HepG2 (cell line): ENCODE results near the gene ARAP1. TPM values are rescaled to one million over a fixed set of nuclear protein-coding genes. Genes with fewer than 3 reads are reported as not detected.

ENCODE experiments used
- ATAC-seq: fragments of 200-7000 bp; cut with Tn5 transposase; 3 replicates; pipeline ENCODE4 v1.9.1; 2020; ENCODE audit warnings: mild to moderate bottlenecking, moderate library complexity
- BruUV-seq: library from RNA; stranded (reverse); fragments of 400-500 nt; replicated peaks from 2 replicates; lab custom pipeline; 2021; lab: Mats Ljungman, UMichigan
- CTCF ChIA-PET: fragments of 300-600 bp; formaldehyde crosslinking; extraction: SDS; loops from one replicate; lab custom pipeline; 2021; ENCODE audit warnings: low total read pairs, inconsistent platforms, low intra/inter-chr PET ratio; lab: Yijun Ruan, JAX
- POLR2A ChIA-PET: fragments of 350-600 bp; sonication (Branson Sonifier 250); formaldehyde crosslinking; loops from one replicate; lab custom pipeline; 2020; ENCODE audit warnings: antibody characterized with exemption, inconsistent platforms; lab: Yijun Ruan, JAX
- DNase-seq: peaks from one replicate; pipeline ENCODE4 v3.0.0-alpha.2; 2015; ENCODE audit warnings: low spot score
- FAIRE-seq: peaks from 3 replicates; lab custom pipeline; 2011; peaks lifted over from hg19 to GRCh38; lab: Jason Lieb, UNC
- H2AFZ ChIP-seq: one replicate; pipeline ENCODE4 v1.6.1; 2011; ENCODE audit warnings: low read length, inconsistent platforms
- H3K27ac ChIP-seq: fragments of 300-600 bp; 3 replicates; pipeline ENCODE4 v1.8.0; 2011; ENCODE audit warnings: mixed run types, mild to moderate bottlenecking, mixed read lengths, low read length, inconsistent platforms; ENCODE audit not compliant: insufficient read depth; ENCODE audit errors: extremely low read length
- H3K27me3 ChIP-seq, 2 experiments: fragments of 200-600 bp in 1 of 2; 2 replicates in 1 of 2; 3 replicates in 1 of 2; pipeline versions ENCODE4 v1.6.0 to v1.8.0; 2011; ENCODE audit warnings: low read length in 2 of 2, mild to moderate bottlenecking in 2 of 2, moderate library complexity in 2 of 2, inconsistent platforms in 1 of 2; ENCODE audit not compliant: insufficient read depth in 2 of 2, control insufficient read depth in 1 of 2
- H3K36me3 ChIP-seq, 2 experiments: fragments of 200-600 bp in 1 of 2; replicated peaks in 1 of 2; 2 replicates in 1 of 2; 3 replicates in 1 of 2; pipeline versions ENCODE4 v1.5.1 to v1.8.0; 2011; ENCODE audit warnings: low read length in 2 of 2, inconsistent platforms in 1 of 2; ENCODE audit not compliant: insufficient read depth in 2 of 2, control insufficient read depth in 1 of 2
- H3K4me1 ChIP-seq: 2 replicates; pipeline ENCODE4 v1.5.1; 2012; ENCODE audit warnings: low read length, inconsistent platforms; ENCODE audit not compliant: insufficient read depth
- H3K4me2 ChIP-seq: 2 replicates; pipeline ENCODE4 v1.6.0; 2011; ENCODE audit warnings: low read depth, low read length, inconsistent platforms
- H3K4me3 ChIP-seq, 3 experiments: fragments of 200-600 bp in 1 of 3; sonication (generic), shearing (Covaris generic) in 1 of 3; replicated peaks in 1 of 3; 2 replicates each; pipeline ENCODE4 v1.5.1; 2011 to 2016; ENCODE audit warnings: low read length in 3 of 3, inconsistent platforms in 2 of 3, low read depth in 2 of 3, mild to moderate bottlenecking in 2 of 3, control low read depth in 1 of 3, mixed read lengths in 1 of 3; ENCODE audit not compliant: insufficient read depth in 1 of 3
- H3K79me2 ChIP-seq: one replicate; pipeline ENCODE4 v1.6.1; 2011; ENCODE audit warnings: low read length, inconsistent platforms; ENCODE audit not compliant: insufficient read depth
- H3K9ac ChIP-seq: 2 replicates; pipeline ENCODE4 v1.6.0; 2011; ENCODE audit warnings: mild to moderate bottlenecking, low read depth, low read length, inconsistent platforms; ENCODE audit not compliant: insufficient read depth
- H3K9me3 ChIP-seq: 2 replicates; pipeline ENCODE4 v1.5.1; 2012; ENCODE audit warnings: mild to moderate bottlenecking, low read length
- H4K20me1 ChIP-seq: 2 replicates; pipeline ENCODE4 v1.6.0; 2011; ENCODE audit warnings: inconsistent platforms, mild to moderate bottlenecking, low read length, moderate library complexity; ENCODE audit not compliant: insufficient read depth
- ESRRA ChIP-seq: sonication (generic); formaldehyde crosslinking; IDR thresholded peaks from 2 replicates; pipeline ENCODE4 v1.5.1; 2020; ENCODE audit warnings: mild to moderate bottlenecking, low read depth, missing genetic modification reagents
- KIAA2018 ChIP-seq: sonication (generic); formaldehyde crosslinking; IDR thresholded peaks from 2 replicates; pipeline ENCODE4 v1.5.0; 2020; ENCODE audit warnings: mild to moderate bottlenecking, missing genetic modification reagents, borderline replicate concordance
- SNAPC2 ChIP-seq: sonication (generic); formaldehyde crosslinking; IDR thresholded peaks from 2 replicates; pipeline ENCODE4 v1.8.1; 2022; ENCODE audit warnings: mild to moderate bottlenecking, missing genetic modification reagents
- SP140L ChIP-seq: sonication (generic); formaldehyde crosslinking; IDR thresholded peaks from 2 replicates; pipeline ENCODE4 v1.4.0; 2020; ENCODE audit warnings: missing genetic modification reagents, borderline replicate concordance
- THYN1 ChIP-seq: sonication (generic); formaldehyde crosslinking; IDR thresholded peaks from 2 replicates; pipeline ENCODE4 v1.8.1; 2023; ENCODE audit warnings: low read depth, mild to moderate bottlenecking, moderate library complexity, missing genetic modification reagents, borderline replicate concordance
- ZFY ChIP-seq: sonication (generic); formaldehyde crosslinking; IDR thresholded peaks from 2 replicates; pipeline ENCODE4 v1.4.0; 2020; ENCODE audit warnings: missing genetic modification reagents
- ZNF292 ChIP-seq: sonication (generic); formaldehyde crosslinking; IDR thresholded peaks from 2 replicates; pipeline ENCODE4 v1.8.1; 2022; ENCODE audit warnings: mild to moderate bottlenecking, low read depth, missing genetic modification reagents, borderline replicate concordance
- ZNF770 ChIP-seq: sonication (generic); formaldehyde crosslinking; IDR thresholded peaks from 2 replicates; pipeline ENCODE4 v1.5.0; 2020; ENCODE audit warnings: mild to moderate bottlenecking, missing genetic modification reagents
- ZNF784 ChIP-seq: sonication (generic); formaldehyde crosslinking; IDR thresholded peaks from 2 replicates; pipeline ENCODE4 v1.5.1; 2020; ENCODE audit warnings: missing genetic modification reagents, mild to moderate bottlenecking, borderline replicate concordance
- WGBS: methylation state at CpG from one replicate; pipeline ENCODE4 v1.1.6; 2017; ENCODE audit warnings: low lambda C conversion rate; 5-methylcytosine and 5-hydroxymethylcytosine counted together
- in situ Hi-C: cut with HindIII; loops from 2 replicates; pipeline ENCODE4 v1.10.0; 2017; ENCODE audit warnings: low pct_unique_long_range_greater_than_20kb; ENCODE audit not compliant: extremely low pct_ligation_motif_present
- intact Hi-C: fragments of 100-400 bp; cut with micrococcal nuclease; formaldehyde crosslinking; loops from one replicate; pipeline ENCODE4 v1.10.0; 2022; ENCODE audit not compliant: unreplicated experiment
- polyA plus RNA-seq, 8 experiments: library from polyadenylated mRNA; depleted of rRNA in 3 of 8; stranded (reverse) in 7 of 8; unstranded in 1 of 8; fragments of >200 nt; fragmentation: Illumina TruSeq in 4 of 8; extraction: Trizol in 4 of 8; gene quantifications; 2 replicates each; pipeline versions ENCODE4 v1.2.1 to v1.2.3, GENCODE V29; 2011 to 2016; ENCODE audit warnings: low read depth in 4 of 8, missing spikeins in 1 of 8, mixed read lengths in 1 of 8; ENCODE audit not compliant: insufficient read depth in 1 of 8
- total RNA-seq, 5 experiments: library from RNA; depleted of rRNA; stranded (reverse); fragments of >200 nt; fragmentation: Illumina TruSeq; extraction: Trizol; gene quantifications; 2 replicates each; pipeline ENCODE4 v1.2.3, GENCODE V29; 2016; ENCODE audit warnings: low read depth in 1 of 5

ARAP1 gene
- total and polyA plus RNA-seq, 2 of the 13 experiments (the other 11 are each of a cell fraction or from before 2014, with no cell fraction given): 43.2 to 55.5 TPM

GRCh38 chr11:72696866-72697700 is 55.1 kb downstream of the ARAP1 start:
- H3K4me2 ChIP-seq: no peak overlapping the region
- no peaks in the 10 kb centered on the region for H3K9me3 ChIP-seq
- H4K20me1 ChIP-seq: no peaks in the 10 kb centered on the region
- H2AFZ ChIP-seq: no peak overlapping the region
- ChIA-PET POLR2A (no interaction called here), CTCF (no interaction called here)
- H3K27me3 ChIP-seq: no peaks in the 10 kb centered on the region
- no peak for FAIRE-seq
- 98% methylated on average over 35 of the region's 44 CpGs for WGBS
- no peaks in the 10 kb centered on the region for H3K79me2 ChIP-seq
- H3K9ac ChIP-seq: no peak overlapping the region
- no peak overlapping the region for H3K27ac ChIP-seq
- intact Hi-C loops (no loop called here), in situ Hi-C loops (no loop called here)
- no peaks in the 10 kb centered on the region for H3K4me1 ChIP-seq
- H3K4me3 ChIP-seq: no peak overlapping the region
- peaks cover 45 to 95% of the 10 kb centered on the region in 2 experiments for H3K36me3 ChIP-seq
- no peak for ATAC-seq
- no peak for DNase-seq
- BruUV-seq: TSS peak; percentile 24
- TF ChIP-seq ZNF292 (CRISPR knock-in tag): no peak
- TF ChIP-seq ZNF770 (CRISPR knock-in tag): no peak
- TF ChIP-seq SNAPC2: no peak
- no peak for TF ChIP-seq ESRRA (CRISPR knock-in tag)
- no peak for TF ChIP-seq ZNF784 (CRISPR knock-in tag)
- TF ChIP-seq KIAA2018 (CRISPR knock-in tag): no peak
- TF ChIP-seq ZFY (CRISPR knock-in tag): no peak
- TF ChIP-seq THYN1 (CRISPR knock-in tag): no peak
- no peak for TF ChIP-seq SP140L (CRISPR knock-in tag)
